Mucosa of gallbladder (tissue), 1 donor: ENCODE data around the gene PRRX2. TPM values are rescaled to one million over a fixed set of nuclear protein-coding genes. Genes with fewer than 3 reads are reported as not detected.
A peak's percentile ranks its signal among the peaks of the same experiment; 100 is the strongest.

Experiments
- DNase-seq: peaks from one replicate; pipeline ENCODE4 v3.0.0-alpha.2; 2020; ENCODE audit warnings: low spot score
- total RNA-seq: library from RNA; stranded (reverse); gene quantifications from one replicate; pipeline ENCODE4 v1.2.1, GENCODE V29; 2021
- donor health status: DM: no; HTN: no; CAD: no.

PRRX2 gene
- total RNA-seq, result 1.5 TPM

DNA sequence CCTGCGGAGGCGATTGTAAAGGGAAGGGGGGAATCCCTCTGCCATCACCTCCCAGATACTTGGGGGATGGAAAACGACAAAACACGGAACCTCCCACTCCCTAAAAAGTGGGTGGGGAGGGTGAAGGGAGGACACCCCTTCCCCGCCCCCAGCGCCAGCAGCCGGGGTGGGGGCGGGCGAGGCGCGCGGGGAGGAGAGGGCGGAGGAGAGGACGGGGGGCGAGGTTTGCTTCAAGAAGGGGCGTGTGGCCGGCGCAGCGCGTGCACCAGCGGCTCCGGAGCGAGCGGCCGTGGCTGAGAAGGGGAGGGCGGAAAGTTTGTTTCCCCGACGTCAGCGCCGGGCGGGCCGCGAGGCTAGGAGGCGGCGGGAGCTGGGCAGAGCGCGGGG, at the start of gene PRRX2:
Gene PRRX2 (plus strand): TSS at position 259 of the 387 bp plus-strand sequence. CDS start 221 bp downstream, outside the sequence.
- DNase-seq, result no peak

DNA sequence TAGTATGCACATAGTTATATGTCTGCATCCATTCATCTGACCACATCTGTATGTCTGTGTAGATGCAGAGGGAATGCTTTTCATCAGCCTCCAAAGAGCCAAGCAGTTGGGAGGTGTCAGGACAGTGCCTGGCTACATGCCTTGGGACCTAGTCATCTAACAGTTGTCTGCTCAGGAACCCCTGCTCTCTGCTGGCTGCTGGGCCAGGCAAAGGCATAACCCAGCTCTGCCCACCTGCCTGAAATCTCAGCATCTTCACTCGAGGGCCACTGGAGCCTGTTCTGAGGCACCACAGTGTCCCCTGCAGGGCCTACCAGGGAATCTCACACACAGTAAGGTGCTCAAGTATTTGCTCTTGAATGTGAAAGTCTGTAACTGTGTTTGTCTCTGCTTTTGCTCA, 48.3 kb upstream of the PRRX2 start:
- DNase-seq, result no peak

DNA sequence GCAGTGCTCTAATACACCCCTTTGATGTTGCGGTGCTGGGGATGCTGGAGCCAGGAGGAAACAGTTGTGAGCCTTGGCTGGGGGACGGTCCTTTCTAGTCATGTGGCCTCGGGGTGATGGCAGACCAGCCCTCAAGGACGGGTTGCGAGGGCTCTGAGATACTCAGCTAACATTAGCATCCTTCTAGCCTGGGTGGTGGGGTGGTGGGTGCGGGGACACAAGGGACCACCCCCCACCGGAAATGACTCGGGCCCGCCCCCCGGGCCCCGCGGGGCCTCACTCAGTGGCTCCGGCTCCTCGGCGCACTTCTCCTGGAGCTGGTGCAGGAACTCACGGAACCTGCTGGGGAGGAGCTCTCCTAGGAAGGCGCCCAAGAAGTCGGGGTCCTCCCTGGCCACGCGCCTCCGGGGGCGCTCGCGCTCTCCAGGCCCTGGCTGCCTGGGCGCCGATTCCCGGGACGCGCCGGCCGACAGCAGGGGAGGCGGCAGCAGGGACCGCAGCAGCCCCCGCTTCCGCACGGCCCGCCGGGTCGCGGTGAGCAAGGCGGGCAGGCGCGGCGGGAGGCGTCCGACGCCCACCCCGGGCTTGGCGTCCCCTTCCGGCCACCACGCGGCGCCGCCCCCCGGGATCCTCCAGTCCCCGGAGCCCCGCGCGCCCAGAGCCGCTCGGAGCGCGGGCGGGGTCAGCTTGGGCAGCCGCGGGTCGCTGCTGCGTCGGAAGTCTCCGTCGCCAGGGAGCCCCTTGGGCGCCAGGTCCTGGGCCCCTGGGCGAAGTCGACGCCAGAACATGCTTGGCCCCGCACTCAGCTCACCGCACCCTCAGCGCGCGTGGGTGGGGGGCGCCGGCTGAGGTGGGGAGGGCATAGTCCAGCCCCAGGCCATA, 45.4 kb upstream of the PRRX2 start:
- no peak for DNase-seq

DNA sequence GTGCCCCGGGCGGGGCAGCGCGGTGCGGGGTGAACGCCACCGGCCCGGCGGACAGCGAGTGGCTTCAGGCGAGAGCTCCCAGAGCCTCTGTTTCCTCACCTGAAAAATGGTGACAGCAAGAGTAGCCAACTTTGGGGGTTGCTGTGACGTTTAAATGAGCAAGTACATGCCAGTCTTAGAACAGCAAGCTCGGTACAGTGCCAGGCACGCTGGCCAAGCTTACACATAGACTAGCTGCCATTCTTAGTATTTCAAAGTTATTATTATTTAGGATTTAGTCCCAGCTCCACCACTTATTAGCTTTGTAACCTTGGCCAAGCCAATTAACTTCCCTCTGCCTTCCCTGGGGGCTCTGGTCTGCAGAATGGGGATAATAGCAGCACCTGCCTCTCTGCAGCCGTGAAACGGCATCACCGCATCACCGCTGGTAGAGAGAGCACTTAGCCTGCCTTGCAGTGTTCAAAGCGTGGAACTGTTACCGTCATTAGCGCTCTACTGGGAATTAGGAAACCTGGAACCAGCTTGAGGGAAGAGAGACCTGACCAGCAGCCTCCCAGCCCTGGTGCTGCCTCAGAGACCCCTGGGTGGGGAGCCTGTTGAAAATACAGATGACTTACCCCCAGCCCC, 44.7 kb upstream of the PRRX2 start, which contains the start of gene C9orf50:
Gene C9orf50 (minus strand): TSS at position 433 of the 627 bp plus-strand sequence. CDS start 527 bp downstream, outside the sequence.
- no peak for DNase-seq

- no peak for DNase-seq
Observed at GRCh38 chr9:129623331-129623730, 42.1 kb upstream of the PRRX2 start.

GRCh38 chr9:129624168-129624759, 41.2 kb upstream of the PRRX2 start:
- no peak for DNase-seq

- DNase-seq, result no peak
Observed at GRCh38 chr9:129624947-129625346, 40.5 kb upstream of the PRRX2 start.

DNA sequence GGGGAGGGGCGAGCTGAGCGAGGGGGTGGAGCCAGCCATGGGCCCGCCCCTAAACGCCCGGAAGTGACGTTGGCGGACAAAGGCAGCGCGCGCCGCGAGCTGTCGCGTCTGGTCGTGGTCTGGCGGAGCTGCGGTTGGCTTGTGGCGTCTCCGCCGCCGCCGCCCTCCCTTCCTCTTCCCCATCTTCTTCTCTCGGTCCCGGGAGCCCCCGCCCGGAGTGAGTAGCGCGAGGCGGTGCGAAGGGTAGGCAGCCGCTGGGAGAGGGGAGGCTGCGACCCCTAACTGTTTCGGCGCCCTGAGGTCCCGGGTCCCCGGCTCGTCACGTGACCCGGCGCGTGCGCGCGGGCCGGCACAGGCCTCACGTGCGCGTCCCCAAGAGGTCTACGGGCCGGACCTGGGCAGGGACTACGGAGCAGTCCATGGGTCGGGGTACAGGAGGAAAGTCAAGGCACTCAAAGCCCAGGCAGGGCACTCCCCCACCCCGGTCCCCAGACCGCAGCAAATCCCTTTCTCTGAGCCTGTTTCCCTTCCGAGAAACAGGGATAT, 39.3 kb upstream of the PRRX2 start, which contains the start of gene NTMT1:
Gene NTMT1 (plus strand): TSS at position 85 of the 546 bp plus-strand sequence. CDS start 6,541 bp downstream, outside the sequence.
- peak; percentile 89 for DNase-seq

DNA sequence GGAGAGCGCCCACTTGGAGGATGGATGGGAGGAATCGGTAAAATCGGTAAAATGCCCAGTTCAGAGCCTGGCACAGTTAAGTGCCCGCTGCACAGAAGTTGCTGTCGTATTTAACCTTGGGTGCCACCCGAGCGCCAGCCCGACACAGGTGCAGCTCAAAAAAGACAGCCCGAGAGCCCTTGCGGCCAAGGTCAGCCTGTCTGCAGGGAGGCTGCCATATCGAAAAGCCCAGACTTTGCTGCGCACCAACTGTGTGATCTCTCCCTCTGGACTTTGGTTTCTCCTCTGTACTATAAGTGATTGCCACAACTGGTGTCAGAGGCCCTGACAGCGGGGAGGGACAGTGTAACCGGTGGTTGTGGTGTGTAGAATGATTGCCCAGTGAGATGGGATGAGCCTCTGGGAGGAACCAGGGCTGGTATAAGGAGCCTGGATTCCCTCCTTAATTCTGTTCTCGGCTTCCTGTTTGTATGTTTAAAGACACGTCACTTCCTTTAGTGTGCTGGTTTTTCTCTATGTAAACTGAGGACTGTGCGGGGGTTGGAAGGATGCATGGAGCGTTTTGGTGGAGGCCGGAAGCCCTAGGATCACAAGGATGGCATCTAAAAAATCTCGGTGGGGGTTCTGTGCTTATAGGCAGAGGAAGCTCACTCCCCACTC, 38.7 kb upstream of the PRRX2 start:
- DNase-seq, result no peak

DNA sequence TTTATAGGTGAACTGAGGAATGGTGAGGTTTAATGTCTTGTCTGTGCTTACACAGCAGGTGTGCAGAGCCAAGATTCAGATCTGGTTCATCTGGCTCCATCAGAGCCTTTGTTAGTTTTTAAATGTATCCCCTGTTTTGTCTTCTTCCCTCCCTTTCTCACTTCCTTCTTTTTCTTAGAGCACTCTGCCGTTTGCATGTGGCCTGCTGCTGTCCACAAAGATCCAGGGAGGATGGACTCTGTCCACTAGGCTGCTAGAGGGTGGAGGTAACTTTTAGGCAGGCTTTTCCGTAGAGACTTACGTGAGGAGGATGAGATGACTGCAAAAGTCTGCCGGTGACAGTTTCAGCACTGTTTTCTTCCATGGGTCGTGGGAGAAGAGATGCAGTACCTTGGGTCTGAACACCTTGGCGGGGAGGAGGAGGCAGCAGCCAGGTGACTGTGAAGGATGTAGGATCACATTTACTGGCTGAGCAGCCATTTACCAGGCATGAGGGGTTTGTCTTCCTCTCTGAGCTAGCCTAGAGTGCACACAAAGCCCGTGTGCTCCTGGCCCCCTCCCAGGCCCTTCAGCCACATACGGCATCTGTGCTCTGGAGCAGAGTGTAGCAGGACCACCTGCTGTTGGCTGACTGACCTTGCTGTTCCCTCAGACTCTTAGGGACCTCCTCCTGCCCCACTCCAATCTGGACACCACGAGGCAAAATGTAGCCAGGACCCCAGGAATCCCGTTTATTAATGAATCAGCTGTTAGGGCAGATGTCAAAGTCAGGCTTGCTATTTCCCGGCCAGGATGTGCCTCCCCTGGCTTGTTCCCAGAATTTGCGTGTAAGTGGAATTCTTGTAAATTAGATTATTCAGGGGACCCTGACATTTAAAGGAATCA, 37.6 kb upstream of the PRRX2 start:
- no peak for DNase-seq

- no peak for DNase-seq
Observed at GRCh38 chr9:129628709-129629108, 36.7 kb upstream of the PRRX2 start.

- DNase-seq, result no peak
Observed at GRCh38 chr9:129629251-129629820, 36.1 kb upstream of the PRRX2 start.

GRCh38 chr9:129630967-129631673, 34.3 kb upstream of the PRRX2 start:
- DNase-seq, result no peak

DNA sequence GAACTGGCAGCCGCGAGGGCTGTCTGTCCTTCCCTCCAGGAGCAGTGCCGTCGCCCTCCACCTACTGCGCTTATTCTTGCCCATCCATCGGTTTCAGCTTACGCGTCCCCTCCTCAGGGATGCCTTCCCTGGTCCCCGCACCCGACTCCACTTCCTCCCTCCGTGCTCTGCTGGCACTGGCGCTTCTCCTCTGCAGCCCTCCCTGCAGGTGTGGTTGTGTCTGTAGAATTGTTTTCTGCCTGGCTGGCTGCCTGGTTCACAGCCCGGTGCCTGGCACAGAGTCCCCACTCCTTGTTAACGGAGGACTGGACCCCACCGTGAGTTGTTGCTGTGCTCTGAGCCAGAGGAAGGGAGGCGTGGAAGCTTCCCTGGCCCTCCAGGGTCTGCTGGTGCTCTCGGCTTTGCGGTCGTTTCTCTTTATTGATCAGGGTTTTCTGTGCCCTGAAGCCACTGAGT, 33.7 kb upstream of the PRRX2 start:
- no peak for DNase-seq

GRCh38 chr9:129632460-129632859, 33.0 kb upstream of the PRRX2 start:
- DNase-seq, result no peak

- DNase-seq, result no peak
Observed at GRCh38 chr9:129633207-129633606, 32.2 kb upstream of the PRRX2 start.

DNA sequence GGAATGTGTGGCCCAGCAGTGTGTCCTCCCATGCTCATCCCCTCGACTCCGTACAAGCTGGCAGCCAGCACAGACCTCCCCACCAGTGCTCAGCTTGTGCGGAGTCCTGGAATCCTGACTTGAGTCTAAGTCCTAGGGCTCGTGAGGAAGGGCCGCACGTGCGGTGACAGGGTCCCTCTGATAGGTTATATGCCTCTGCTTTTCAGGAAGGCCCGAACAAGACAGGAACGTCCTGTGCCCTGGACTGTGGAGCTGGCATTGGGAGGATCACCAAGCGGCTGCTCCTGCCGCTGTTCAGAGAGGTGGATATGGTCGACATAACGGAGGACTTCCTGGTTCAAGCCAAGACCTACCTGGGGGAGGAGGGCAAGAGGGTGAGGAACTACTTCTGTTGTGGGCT, 31.6 kb upstream of the PRRX2 start:
- no peak for DNase-seq

GRCh38 chr9:129635099-129636065, 30.1 kb upstream of the PRRX2 start:
- no peak for DNase-seq
